HepG2 (cell line): ENCODE data around the gene CCDC142. TPM values are rescaled to one million over a fixed set of nuclear protein-coding genes. Genes with fewer than 3 reads are reported as not detected.

ENCODE experiments used
- BCL6 ChIP-seq: IDR thresholded peaks from 2 replicates; pipeline ENCODE4 v1.6.1; 2016; ENCODE audit warnings: missing genetic modification reagents, missing compliant biosample characterization
- ETV5 ChIP-seq: IDR thresholded peaks from 2 replicates; pipeline ENCODE4 v1.6.1; 2018; ENCODE audit warnings: missing biosample characterization, missing genetic modification reagents, inconsistent platforms, borderline replicate concordance
- FOXO1 ChIP-seq: sonication (generic); formaldehyde crosslinking; IDR thresholded peaks from 2 replicates; pipeline ENCODE4 v1.4.0; 2020; ENCODE audit warnings: missing genetic modification reagents
- JUN ChIP-seq: sonication (generic); formaldehyde crosslinking; IDR thresholded peaks from 2 replicates; pipeline ENCODE4 v1.4.0; 2020; ENCODE audit warnings: mild to moderate bottlenecking, missing genetic modification reagents
- KLF16 ChIP-seq, 2 experiments: sonication (generic) in 1 of 2; formaldehyde crosslinking in 1 of 2; IDR thresholded peaks; 2 replicates each; pipeline versions ENCODE4 v1.6.1 to v1.8.0; 2016 to 2023; ENCODE audit warnings: missing genetic modification reagents in 2 of 2, missing compliant biosample characterization in 1 of 2
- NFKBIZ ChIP-seq: IDR thresholded peaks from 2 replicates; pipeline ENCODE4 v1.6.1; 2018; ENCODE audit warnings: missing genetic modification reagents, missing compliant biosample characterization
- NR2F1 ChIP-seq, 2 experiments: fragments of 450-650 bp in 1 of 2; formaldehyde crosslinking in 1 of 2; IDR thresholded peaks; 2 replicates each; pipeline versions ENCODE4 v1.5.0 to v1.6.1; 2016 to 2020; ENCODE audit warnings: mild to moderate bottlenecking in 1 of 2, missing compliant biosample characterization in 1 of 2, missing genetic modification reagents in 1 of 2, moderate library complexity in 1 of 2
- SALL2 ChIP-seq: sonication (generic); formaldehyde crosslinking; IDR thresholded peaks from 2 replicates; pipeline ENCODE4 v1.8.1; 2023; ENCODE audit warnings: mild to moderate bottlenecking, missing genetic modification reagents, inconsistent platforms
- SMARCE1 ChIP-seq: fragments of 450-650 bp; IDR thresholded peaks from 2 replicates; pipeline ENCODE4 v1.6.1; 2017; ENCODE audit warnings: borderline replicate concordance
- SPEN ChIP-seq: sonication (generic); formaldehyde crosslinking; IDR thresholded peaks from 2 replicates; pipeline ENCODE4 v1.5.1; 2020; ENCODE audit warnings: low read depth, mild to moderate bottlenecking, missing genetic modification reagents
- ZMAT3 ChIP-seq: sonication (generic); formaldehyde crosslinking; conservative IDR thresholded peaks from 2 replicates; pipeline ENCODE4 v1.7.0; 2021; ENCODE audit warnings: missing genetic modification reagents
- ZNF143 ChIP-seq: sonication (generic); formaldehyde crosslinking; IDR thresholded peaks from 2 replicates; pipeline ENCODE4 v1.4.0; 2020; ENCODE audit warnings: missing genetic modification reagents
- ZNF629 ChIP-seq: sonication (generic); formaldehyde crosslinking; conservative IDR thresholded peaks from 2 replicates; pipeline ENCODE4 v1.5.0; 2020; ENCODE audit warnings: missing genetic modification reagents
- ZNF7 ChIP-seq: IDR thresholded peaks from 2 replicates; pipeline ENCODE4 v1.6.1; 2016; ENCODE audit warnings: missing biosample characterization, missing genetic modification reagents
- ZNF768 ChIP-seq: sonication (generic); formaldehyde crosslinking; IDR thresholded peaks from 2 replicates; pipeline ENCODE4 v1.4.0; 2020; ENCODE audit warnings: missing genetic modification reagents
- polyA plus RNA-seq, 8 experiments: library from polyadenylated mRNA; depleted of rRNA in 3 of 8; stranded (reverse) in 7 of 8; unstranded in 1 of 8; fragments of >200 nt; fragmentation: Illumina TruSeq in 4 of 8; extraction: Trizol in 4 of 8; gene quantifications; 2 replicates each; pipeline versions ENCODE4 v1.2.1 to v1.2.3, GENCODE V29; 2011 to 2016; ENCODE audit warnings: low read depth in 4 of 8, missing spikeins in 1 of 8, mixed read lengths in 1 of 8; ENCODE audit not compliant: insufficient read depth in 1 of 8
- total RNA-seq, 5 experiments: library from RNA; depleted of rRNA; stranded (reverse); fragments of >200 nt; fragmentation: Illumina TruSeq; extraction: Trizol; gene quantifications; 2 replicates each; pipeline ENCODE4 v1.2.3, GENCODE V29; 2016; ENCODE audit warnings: low read depth in 1 of 5
- TF ChIP-seq, protein P1 (sequence below): sonication (generic); formaldehyde crosslinking; conservative IDR thresholded peaks from 2 replicates; pipeline ENCODE4 v1.8.0; 2022; ENCODE audit warnings: mild to moderate bottlenecking, moderate library complexity, missing genetic modification reagents
- TF ChIP-seq, protein P2 (sequence below), 2 experiments: sonication (generic) in 1 of 2; formaldehyde crosslinking in 1 of 2; IDR thresholded peaks; 2 replicates each; pipeline versions ENCODE4 v1.4.0 to v1.6.1; 2016 to 2020; ENCODE audit warnings: borderline replicate concordance in 1 of 2, low read depth in 1 of 2, mild to moderate bottlenecking in 1 of 2, missing genetic modification reagents in 1 of 2
- TF ChIP-seq, protein P3 (sequence below): sonication (generic); formaldehyde crosslinking; IDR thresholded peaks from 2 replicates; pipeline ENCODE4 v1.5.1; 2020; ENCODE audit warnings: mild to moderate bottlenecking, missing genetic modification reagents, borderline replicate concordance

The CCDC142 gene
- total and polyA plus RNA-seq, 2 of the 13 experiments (the other 11 are each of a cell fraction or from before 2014, with no cell fraction given), result 14.7 to 30.4 TPM

DNA sequence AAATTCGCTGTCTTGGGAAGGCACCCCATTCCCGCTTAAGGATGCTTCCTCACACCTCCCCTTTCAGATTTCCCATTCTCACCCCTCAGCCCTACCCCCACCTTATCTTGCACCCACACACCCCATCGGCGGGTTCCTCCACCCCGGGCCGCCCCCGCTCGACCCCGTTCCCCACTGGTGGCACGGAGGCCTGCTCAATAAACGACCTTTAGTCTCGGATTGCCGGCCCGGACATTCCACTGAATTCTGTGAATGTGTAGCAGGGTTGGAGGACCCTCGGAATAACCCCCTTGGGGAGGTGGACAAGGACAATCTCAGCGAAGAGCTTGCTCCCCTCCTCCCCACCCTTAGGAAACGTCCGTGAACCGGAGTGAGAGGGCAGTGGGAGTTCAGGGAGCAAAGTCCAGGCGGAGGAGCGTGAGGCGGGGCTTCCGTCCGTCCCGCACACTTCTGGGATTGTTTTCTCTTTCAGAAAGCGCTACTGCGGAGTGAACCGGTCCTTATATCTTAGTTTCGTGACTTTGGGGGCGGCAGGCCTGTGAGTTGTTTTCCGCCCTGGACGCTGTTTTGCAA lies 19.4 kb upstream of the CCDC142 start (continued):
- TF ChIP-seq ZNF629 (CRISPR knock-in tag), result peak; percentile 46; the same call in 1 of the 2 replicates
- no peak for TF ChIP-seq ZNF768 (CRISPR knock-in tag)
- TF ChIP-seq NR2F1 (CRISPR knock-in tag; IDR thresholded peaks at IDR 0.05), result peak; percentile 81 to 92
- TF ChIP-seq, protein P1, sequence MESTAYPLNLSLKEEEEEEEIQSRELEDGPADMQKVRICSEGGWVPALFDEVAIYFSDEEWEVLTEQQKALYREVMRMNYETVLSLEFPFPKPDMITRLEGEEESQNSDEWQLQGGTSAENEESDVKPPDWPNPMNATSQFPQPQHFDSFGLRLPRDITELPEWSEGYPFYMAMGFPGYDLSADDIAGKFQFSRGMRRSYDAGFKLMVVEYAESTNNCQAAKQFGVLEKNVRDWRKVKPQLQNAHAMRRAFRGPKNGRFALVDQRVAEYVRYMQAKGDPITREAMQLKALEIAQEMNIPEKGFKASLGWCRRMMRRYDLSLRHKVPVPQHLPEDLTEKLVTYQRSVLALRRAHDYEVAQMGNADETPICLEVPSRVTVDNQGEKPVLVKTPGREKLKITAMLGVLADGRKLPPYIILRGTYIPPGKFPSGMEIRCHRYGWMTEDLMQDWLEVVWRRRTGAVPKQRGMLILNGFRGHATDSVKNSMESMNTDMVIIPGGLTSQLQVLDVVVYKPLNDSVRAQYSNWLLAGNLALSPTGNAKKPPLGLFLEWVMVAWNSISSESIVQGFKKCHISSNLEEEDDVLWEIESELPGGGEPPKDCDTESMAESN (CRISPR knock-in tag), result no peak
- TF ChIP-seq JUN (CRISPR knock-in tag), result 0 out of 2 replicates have a peak, but pooled peaks have one; percentile 14
- peak; percentile 85 for TF ChIP-seq BCL6 (CRISPR knock-in tag)
- TF ChIP-seq ETV5, result peak; percentile 77; the same call in 1 of the 2 replicates
- TF ChIP-seq KLF16 (CRISPR knock-in tag; IDR thresholded peaks at IDR 0.05), result peak in 1 of 2 experiments; percentile 53; a peak in 1 of 4 replicates
- TF ChIP-seq, protein P2, sequence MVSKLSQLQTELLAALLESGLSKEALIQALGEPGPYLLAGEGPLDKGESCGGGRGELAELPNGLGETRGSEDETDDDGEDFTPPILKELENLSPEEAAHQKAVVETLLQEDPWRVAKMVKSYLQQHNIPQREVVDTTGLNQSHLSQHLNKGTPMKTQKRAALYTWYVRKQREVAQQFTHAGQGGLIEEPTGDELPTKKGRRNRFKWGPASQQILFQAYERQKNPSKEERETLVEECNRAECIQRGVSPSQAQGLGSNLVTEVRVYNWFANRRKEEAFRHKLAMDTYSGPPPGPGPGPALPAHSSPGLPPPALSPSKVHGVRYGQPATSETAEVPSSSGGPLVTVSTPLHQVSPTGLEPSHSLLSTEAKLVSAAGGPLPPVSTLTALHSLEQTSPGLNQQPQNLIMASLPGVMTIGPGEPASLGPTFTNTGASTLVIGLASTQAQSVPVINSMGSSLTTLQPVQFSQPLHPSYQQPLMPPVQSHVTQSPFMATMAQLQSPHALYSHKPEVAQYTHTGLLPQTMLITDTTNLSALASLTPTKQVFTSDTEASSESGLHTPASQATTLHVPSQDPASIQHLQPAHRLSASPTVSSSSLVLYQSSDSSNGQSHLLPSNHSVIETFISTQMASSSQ (IDR thresholded peaks at IDR 0.05; ENCODE audit: low read depth), result no peak
- TF ChIP-seq, protein P2 (CRISPR knock-in tag; IDR thresholded peaks at IDR 0.05; ENCODE audit: borderline replicate concordance), result 0 out of 2 replicates have a peak, but pooled peaks have one; percentile 55
- TF ChIP-seq, protein P3, sequence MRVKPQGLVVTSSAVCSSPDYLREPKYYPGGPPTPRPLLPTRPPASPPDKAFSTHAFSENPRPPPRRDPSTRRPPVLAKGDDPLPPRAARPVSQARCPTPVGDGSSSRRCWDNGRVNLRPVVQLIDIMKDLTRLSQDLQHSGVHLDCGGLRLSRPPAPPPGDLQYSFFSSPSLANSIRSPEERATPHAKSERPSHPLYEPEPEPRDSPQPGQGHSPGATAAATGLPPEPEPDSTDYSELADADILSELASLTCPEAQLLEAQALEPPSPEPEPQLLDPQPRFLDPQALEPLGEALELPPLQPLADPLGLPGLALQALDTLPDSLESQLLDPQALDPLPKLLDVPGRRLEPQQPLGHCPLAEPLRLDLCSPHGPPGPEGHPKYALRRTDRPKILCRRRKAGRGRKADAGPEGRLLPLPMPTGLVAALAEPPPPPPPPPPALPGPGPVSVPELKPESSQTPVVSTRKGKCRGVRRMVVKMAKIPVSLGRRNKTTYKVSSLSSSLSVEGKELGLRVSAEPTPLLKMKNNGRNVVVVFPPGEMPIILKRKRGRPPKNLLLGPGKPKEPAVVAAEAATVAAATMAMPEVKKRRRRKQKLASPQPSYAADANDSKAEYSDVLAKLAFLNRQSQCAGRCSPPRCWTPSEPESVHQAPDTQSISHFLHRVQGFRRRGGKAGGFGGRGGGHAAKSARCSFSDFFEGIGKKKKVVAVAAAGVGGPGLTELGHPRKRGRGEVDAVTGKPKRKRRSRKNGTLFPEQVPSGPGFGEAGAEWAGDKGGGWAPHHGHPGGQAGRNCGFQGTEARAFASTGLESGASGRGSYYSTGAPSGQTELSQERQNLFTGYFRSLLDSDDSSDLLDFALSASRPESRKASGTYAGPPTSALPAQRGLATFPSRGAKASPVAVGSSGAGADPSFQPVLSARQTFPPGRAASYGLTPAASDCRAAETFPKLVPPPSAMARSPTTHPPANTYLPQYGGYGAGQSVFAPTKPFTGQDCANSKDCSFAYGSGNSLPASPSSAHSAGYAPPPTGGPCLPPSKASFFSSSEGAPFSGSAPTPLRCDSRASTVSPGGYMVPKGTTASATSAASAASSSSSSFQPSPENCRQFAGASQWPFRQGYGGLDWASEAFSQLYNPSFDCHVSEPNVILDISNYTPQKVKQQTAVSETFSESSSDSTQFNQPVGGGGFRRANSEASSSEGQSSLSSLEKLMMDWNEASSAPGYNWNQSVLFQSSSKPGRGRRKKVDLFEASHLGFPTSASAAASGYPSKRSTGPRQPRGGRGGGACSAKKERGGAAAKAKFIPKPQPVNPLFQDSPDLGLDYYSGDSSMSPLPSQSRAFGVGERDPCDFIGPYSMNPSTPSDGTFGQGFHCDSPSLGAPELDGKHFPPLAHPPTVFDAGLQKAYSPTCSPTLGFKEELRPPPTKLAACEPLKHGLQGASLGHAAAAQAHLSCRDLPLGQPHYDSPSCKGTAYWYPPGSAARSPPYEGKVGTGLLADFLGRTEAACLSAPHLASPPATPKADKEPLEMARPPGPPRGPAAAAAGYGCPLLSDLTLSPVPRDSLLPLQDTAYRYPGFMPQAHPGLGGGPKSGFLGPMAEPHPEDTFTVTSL (CRISPR knock-in tag), result peak; percentile 55; the same call in 1 of the 2 replicates
- TF ChIP-seq NFKBIZ (CRISPR knock-in tag), result peak; percentile 69; the same call in 1 of the 2 replicates
- no peak for TF ChIP-seq FOXO1 (CRISPR knock-in tag)
- no peak for TF ChIP-seq SMARCE1
- TF ChIP-seq ZNF7, result peak; percentile 11; the same call in 1 of the 2 replicates
- TF ChIP-seq ZNF143 (CRISPR knock-in tag), result peak; percentile 74
- peak; percentile 77; the same call in 1 of the 2 replicates for TF ChIP-seq SPEN
- TF ChIP-seq SALL2 (CRISPR knock-in tag), result no peak
- TF ChIP-seq ZMAT3 (CRISPR knock-in tag), result 0 out of 2 replicates have a peak, but pooled peaks have one; percentile 63
